Stimulated activated CD4-positive, alpha-beta T cell treated with anti-CD3 and anti-CD28 coated beads, Interleukin-1b, Interleukin-23, amount 100 ng/mL, for 4 hours (primary cell): ENCODE data around the gene NOS1.

Experiments used
- DNase-seq, 2 donors: peaks; one replicate each; pipeline ENCODE4 v3.0.0-alpha.2; 2020; ENCODE audit warnings: low read depth in 2 of 2

NOS1 gene

DNA sequence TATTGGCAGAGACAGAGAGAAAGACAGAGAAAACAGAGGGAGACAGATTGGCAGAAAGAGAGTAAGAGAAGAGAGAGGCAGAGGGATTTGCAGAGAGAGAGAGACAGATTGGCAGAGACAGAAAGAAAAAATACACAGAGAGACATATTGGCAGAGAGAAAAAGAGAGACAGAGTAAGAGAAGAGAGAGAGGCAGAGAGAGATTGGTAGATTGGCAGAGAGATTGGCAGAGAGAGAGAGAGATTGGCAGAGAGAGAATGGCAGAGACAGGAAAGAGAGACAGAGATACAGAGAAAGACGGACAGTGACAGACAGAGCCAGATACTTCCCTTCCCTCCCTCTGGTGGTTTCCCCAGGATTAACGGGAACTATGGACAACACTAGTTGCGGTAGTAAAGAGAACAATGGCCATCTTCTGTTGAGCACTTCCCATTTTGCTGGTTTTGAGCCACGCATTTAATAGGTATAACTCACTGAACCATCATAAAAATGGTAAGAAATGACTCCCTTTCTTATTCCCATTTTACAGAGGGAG, 2.6 kb upstream of the NOS1 start:
- DNase-seq = no peak

DNA sequence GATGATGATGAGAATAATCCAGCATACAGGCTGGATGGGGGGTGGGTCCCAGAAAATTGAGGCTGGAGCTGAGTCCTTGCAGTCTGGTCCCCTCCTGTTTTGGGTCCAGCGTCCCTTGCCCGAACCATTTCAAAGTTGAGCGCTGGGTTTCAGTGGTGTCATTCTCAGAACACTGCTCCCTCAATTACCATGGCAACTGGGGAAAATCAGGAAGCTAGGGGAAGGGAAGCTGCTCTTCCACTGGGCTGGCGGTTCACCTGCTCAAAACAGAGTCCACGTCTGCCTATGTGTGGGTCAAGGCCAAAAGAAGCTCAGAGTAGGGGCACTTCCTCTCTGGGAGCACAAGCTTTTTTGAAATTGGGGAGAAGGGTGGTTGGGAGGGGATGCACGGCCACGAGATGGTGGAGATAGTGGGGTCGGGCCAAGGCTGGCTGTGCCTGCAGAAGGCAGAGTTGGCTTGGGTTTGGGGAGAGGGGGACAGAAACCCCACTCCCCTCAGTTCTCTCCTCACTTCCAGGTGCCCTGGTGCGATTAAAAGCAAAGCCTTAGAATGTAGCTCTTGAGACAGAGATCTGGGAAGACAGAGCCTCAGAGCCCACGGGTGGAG, 1.7 kb upstream of the NOS1 start:
- no peak for DNase-seq

DNA sequence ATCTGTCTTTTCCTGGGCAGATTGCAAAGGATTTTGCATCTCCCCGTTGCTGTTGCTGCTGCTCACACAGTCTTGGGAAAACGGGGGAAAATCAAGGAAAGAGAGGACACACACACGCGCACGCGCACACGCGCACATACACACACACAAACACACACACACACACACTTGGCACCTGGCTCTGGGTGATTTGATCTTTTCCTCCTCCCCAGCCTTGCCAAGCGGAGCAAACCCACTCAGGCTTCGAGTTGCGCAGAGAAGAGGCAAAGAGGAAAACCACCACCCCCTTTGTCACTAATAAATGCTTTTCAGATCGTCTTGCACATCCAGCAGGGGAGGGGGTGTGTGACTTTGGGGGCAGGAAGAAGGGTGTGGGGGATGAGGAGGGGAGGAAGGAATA, 965 bp upstream of the NOS1 start:
- no peak for DNase-seq

DNA sequence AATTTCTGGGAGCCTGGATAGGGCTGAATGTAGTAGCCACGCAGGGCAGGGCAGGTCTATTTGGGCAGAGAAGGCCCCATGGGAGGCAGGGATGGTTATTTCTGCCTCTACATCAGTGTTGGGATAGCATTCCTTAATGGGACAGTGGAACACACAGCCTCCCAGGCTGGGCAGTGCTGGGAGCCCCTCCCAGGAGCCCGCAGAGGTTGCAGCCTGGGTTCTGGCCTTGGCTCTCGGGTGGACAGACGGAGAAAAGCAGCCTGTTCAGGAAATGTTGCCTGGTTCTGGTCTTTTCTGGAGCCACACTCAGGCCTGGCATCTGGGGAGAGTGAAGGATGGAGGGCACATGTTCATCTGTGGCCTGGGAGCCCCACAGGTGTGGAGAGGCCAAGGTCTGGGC, 479 bp upstream of the NOS1 start:
- DNase-seq = no peak

DNA sequence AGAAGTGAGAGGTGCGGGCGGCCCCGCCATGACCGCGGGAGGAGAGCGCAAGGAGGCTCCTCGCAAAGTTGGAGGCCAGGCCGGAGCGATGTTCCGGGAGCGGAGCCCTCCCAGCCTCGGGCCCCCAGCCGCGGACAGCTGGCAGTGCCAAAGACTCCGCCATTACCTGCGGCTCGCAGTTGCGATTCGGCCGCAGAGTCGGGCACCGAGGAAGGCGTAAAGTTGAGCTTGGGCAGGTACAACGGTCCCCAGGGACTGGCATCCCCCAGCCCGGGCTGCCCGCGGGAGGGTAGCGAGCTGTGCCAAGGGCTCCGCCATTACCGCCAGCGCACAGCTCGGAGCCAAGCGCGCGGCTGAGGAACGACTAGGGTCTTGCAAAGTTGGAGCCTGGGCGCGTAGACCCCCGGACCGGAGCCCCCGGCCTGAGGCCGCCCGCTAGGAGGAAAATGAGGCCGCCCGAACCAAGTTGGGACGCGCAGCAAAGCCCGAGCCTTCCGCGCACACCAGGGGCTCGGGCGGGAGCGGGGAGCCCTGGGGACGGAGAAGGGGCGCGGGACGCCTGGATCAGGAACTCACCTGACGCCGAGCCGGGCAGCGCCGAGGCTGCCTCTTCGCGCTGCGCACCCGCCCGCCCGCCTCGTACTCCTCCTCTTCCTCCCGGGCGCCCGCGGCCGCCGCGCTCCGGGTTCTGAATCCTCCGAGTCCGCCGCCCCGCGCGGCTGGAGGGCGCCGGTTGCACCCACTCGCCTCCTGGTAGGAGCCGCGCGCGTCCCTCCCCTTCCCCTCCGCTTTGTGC, 677 bp downstream of the NOS1 start:
- DNase-seq = no peak

DNA sequence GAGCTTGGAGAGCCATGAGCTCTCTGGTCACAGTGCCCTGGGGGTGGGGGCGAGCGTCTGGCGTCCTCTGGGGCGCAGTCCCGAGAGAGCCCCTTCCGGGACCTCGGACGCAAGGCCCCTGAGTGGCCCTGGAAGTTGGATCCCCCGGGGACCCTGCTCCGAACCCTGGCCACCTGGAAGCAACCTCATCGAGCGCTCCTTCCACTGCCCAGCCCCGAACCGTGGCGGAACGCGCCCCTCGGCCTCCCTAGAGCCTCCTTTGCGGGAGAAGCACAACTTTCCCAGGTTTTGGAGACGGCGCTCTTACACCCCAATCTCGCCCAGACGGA, 1.2 kb downstream of the NOS1 start:
- no peak for DNase-seq

DNA sequence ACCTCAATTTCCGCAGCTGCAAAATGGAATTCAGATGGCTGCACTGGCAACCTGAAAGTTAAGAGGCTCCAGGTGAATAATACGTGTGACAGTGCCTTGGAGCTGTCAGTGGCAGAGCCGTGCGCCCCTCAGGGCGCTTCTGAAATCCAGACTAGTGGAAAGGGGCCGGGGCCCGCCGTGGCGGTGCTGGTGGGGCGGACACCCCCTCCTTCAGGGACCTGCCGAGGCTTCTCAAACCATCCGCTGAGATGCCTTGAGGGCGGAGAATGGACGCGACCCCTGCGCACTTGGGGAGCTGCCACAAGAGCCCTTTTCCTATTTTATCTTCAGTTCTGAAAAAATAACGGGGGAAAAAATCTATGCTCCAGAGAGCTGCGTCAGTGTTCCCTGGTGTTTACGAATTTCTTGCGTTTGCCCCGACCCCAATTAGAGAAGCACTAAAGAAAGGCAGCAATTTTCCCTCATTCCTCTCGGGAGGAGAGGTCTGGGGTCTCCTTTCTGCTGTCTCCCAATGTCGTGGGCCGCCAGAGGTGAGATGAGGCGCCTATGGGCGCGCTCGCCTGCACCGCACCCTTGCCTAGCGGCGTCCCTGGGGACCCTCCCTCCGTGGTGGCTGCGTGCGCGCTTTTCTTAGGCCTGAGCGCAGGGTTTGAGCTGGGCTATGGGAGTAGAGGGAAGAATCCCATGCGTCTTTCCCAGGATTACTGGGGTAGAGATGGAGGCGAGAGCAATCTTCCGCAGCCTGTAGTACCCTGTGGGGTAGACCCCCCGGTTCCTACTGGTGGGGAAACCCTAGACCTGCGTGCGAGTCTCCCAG, 2.2 kb downstream of the NOS1 start:
- DNase-seq = no peak

DNA sequence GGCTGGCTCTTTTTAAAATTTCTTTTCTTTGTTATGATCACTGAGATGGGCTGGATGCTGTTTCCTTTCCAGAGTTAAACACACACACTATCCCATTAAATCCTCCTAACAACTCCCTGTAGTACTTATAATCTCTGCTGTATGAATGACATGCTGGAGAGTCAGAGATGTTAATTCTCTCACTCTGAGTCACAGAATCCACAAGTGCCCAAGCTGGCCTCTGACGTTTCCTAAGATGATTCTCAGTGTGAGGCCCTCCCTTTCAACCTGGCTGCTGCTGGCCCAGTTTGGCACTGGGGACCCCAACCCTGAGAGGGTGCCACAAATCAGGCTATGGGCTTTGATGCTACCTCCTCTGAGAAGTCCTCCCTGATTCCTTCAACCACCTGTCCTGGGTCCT, 5.4 kb downstream of the NOS1 start:
- no peak for DNase-seq

DNA sequence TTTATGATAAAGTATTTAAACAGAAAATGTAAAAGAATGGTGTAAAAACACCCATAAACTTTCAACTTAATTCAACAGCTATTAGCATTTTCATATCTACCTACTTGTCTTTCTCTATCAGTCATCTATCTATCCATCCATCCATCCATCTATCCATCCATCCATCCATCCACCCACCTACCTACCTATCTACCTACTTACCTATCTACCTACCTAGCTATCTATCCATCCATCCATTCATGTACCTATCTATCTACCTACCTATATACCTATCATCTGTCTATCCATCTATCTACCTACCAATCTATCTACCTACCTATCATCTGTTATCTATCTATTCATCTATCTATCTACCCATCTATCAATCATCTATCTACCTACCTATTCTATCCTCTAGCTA, 8.5 kb downstream of the NOS1 start:
- DNase-seq = no peak

DNA sequence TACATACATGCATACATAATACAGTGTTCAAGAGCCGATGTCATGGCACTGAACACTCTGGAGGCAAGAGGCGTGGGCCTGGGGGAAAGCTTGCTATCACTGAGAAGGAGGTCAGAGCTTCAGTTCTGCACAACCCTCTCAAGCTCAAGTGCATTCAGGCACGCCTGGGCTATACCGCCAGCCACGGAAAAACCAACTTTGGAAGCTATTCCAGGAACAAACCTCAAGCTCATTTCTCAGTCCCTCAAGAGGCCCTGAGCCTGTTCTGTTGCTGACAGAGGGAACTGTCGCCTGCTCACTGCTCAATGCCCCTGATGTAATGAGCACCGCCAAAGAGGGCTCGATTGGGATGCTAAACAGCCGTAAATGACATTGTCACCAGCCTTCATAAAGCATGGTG, 9.2 kb downstream of the NOS1 start:
- DNase-seq = no peak

DNA sequence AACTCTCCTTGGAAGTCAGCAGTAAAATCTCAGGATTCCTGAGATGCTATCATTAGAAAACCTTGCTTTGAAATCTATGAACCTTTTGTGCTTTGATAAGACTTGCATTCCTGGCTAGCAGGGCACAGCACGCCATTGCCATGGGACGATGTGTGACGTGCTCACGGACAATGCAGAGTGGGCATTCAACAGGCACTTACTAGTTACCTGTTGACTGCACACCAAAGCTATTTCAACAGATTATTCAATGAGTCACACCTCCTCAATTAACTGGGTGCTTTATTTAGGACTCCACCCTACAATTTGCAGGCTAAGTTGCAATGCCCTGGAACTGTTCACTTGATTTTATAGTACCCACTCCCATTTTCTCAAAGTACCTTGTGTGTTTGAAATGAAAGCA, 11.3 kb downstream of the NOS1 start:
- DNase-seq = no peak

DNA sequence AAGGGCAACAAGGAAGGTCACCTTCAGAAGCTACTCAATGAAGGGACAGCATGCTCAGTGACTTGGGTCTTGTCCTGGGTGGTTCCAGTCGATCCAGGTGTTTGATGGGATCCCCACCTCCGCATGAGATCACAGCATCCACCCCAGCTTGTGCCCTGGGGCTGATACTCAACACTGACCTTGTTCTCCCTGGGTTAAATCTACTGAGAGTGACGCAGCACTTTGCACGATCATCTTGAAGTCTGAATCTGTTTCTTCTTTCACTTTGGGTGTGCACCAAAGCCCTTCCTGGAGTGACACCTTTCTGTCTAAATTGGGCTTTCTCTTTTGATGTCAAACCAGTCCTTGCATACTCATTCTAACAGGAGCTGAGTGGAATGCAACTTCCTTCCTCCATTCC, 13.8 kb downstream of the NOS1 start:
- no peak for DNase-seq

DNA sequence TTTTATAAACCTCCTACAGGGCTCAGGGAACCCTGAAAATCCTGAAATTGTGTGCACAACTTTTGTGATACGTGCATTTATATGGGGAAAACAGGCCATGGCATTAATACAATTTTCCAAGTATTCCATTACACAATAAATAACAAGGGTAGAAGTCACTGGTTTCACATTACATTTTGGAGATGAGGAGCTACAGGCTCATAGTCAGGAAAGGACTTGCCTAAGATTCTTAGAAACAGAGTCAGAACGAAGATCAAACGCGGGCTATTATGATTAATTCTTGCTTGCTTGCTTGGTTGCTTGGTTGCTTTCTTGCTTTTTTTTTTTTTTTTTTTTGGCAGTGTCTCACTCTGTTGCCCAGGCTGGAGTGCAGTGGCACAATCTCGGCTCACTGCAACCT, 16.7 kb downstream of the NOS1 start:
- DNase-seq = no peak

DNA sequence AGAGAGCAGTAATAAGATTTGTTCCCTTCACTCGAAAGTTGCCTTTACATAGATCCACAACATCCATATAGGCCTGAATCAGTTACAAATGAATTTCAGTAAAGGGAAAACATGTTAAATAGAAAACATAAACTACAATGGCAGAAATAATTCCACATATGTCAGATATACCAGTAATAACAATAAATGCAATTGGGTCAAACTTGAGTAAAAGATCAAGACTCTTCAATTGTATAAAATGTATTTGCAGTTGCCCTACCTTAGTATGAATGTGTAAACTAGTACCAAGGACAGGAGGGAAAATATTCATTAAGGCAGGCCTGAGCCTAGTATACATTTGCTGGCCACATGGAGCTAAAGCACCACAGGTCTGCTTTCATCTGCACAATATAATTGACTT, 17.6 kb downstream of the NOS1 start:
- no peak for DNase-seq

DNA sequence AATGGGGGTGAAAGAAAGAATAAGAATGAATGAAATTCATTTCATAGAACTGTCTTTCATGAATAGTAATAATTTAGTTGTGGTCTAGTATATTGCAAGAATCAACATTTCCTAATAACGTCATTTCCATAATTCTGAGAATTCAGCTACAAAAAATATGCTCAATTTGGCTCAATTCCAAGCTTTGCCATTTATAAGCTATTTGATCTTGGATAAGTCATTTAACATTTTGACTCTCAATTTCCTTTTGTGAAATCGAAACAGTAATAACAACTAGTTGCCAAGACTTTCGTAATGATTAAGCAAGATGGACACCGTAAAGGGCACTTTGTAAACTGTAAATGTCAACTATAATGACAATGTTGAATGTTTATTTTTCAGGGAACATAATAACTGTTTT, 18.1 kb downstream of the NOS1 start:
- no peak for DNase-seq

DNA sequence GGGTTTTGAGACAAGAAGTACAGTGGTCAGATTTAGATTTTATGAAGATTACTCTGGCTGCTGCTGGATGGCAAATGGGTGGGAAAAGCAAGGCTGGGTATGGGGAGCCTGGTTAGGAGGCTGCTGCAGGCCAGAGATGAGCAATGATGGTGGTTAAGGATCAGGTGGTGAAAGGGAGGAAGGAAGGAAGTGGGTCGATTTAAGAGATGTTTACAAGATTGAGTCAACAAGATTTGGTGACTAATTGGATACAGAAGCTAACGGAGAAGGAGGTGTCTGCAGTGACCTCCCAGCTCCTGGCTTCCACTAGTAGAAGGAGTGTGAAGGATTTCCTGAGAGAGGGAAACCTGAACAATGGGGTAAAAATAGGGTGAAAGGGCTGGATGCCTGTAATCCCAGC, 18.7 kb downstream of the NOS1 start:
- DNase-seq = no peak

DNA sequence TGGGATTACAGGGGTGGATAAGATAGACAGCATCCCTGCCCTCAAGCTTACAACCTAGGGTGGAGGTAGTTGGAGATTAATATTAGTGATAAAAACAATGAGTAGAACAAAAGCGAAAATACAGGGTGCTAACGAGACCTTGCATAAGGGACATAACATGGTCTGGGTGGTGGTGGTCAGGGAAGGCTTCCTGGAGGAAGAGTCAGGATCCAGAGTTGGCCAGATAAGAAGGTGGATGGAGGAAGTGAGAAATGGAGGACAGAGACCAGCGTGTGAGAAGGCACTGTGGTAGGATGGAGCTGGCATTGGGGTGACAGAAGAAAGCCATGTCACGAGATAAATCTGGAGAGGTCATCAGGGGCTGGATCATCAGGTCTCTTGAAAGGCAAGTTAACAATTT, 19.2 kb downstream of the NOS1 start:
- no peak for DNase-seq

DNA sequence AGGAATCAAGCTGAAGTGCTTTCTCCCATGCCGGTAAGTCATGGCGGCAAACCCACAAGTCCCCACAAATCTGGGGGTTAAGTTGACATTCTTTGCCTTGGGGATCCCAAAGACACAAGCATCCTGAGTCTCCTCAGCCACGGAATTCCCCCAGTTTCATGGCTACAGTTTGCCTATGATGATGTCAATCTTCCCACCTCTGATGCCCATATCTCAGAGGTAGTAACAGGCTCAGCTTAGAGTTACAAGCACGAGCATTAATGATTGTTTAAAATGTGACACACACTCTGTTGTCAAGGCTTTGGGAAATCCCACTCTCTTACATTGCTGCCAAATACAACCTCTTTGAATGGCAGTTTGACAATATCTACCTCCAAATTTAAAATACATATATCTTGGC, 22.3 kb downstream of the NOS1 start:
- DNase-seq = no peak

DNA sequence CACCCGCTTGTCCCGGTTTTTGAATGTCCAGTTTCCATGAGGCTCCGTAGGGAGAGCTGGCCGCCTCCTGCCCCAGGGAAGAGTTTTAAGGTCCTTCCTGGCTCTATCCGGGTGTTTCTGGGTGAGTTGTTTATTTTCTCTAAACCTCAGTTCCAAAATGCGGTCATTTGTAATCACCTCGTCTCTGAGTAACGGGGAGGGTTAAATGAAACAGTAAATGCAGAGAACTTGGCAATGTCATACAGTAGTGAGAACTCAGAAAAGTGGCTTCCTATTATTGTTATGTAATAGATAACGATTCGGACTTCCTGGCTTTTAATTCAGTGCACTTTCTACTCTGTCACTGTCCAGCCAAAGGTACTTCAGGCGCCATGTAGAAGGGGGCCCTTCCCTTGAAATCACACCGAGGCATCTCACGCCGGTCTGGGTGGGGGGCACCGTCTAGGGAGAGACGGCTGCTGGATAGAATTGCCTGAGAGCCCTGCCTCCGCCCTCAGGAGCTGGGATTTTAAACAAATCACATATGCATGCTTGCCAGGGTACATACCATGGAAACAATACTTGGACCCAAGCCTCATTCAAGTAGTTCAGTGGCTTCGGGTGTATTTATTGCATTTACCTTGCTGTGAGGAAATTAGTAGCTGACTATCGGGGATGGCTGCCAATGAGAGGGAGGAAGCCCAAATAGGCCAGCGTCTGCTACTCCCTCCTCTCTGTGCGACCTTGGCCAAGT, 26.4 kb downstream of the NOS1 start:
- no peak for DNase-seq

DNA sequence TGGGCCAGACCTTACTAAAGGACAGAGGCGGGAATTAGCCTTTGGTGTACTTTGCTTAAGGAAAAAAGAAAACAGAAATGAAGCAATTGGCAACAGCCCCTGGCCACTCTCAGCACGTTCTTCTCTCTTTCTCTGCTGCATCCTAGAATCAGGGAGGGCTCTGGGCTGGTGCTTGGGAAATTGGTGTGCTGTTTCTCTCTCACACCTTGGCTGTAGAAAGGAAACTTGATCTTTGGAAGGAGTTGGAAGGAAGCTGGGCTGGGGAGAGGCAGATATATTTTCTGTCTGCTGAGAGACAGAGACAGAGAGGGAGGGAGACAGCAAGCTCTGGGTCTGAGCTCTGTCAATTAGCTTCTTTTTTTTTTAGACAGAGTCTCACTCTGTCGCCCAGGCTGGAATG, 27.4 kb downstream of the NOS1 start:
- no peak for DNase-seq

DNA sequence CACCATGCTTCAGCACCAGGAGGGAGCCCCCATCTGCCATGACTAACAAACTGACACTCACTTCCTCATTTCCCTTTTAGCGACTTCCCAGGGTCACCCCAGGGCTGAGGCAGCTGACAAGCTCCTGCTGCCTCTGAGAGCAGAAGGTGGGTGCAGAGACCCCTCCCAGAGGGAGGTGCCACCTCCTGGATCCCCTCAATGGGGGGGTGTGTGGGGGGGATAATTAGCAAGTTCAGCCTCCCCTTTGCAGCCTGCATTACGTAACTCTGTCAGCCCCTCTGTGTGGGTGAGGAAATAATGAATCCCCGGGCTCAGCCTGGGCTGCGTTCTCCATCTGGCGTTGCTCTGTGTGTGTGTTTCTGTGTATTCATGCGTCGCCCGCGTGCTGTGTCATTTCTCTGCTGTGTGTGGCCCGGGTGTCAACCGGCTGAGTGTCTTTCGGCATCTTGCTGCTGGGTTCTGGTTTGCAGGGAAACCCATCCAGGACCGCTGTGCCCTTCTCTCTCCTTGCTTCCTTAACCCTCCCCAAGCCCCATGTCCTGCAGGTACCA, 28.0 kb downstream of the NOS1 start:
- DNase-seq = no peak

DNA sequence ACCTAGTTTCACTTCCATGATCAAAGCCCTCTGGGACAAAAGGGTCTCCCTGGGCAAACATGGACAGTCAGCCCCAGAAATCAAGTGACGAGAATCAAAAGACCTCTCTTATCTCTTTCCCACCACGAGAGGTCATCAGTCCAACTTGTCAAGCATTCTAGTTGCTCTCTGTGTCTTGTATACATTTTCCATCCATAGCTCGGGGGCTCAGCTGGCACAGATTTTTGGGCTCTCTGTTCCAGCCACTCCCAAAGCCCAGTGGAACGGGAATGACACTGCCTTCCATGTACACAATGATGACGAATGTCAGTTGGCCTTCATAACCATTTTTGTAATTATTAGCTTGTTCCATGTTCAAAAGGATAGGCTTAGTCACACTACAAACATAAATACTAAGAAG, 29.7 kb downstream of the NOS1 start:
- DNase-seq = no peak
